Measurements from ENCODE around the gene CRHR1. TPM values are rescaled to one million over a fixed set of nuclear protein-coding genes. Genes with fewer than 3 reads are reported as not detected.

The CRHR1 gene
- total RNA-seq, 2 donors from 2014 or later: not detected

DNA sequence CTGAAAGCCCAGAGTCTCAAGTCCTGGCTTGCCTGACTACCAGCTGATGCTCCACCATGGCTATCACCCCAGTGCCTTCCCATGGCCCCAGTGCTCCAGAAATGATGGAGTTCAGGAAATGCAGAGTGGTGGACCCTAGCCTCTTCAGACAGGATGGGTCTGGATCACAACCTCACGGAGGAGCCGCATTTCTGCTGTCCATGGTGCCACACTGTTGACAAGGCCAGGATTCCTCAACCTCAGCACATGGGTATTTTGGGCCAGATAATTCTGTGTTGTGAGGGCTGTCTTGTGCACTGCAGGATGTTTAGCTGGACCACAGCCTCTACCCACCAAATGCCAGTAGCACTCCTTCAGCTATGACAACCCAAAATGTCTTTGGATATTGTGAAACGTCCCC lies 6.7 kb upstream of the CRHR1 start:
- no peak for DNase-seq (ENCODE audit: low spot score)
- peaks cover 0 to 11% of the 10 kb centered on the region in 2 donors for H3K4me1 ChIP-seq (ENCODE audit: control insufficient read depth in 1 of 2, low read depth in 2 of 2)
- no peaks in the 10 kb centered on the region for H3K9me3 ChIP-seq
- H3K27me3 ChIP-seq (replicated peaks; ENCODE audit: insufficient read depth): peaks cover 6% of the 10 kb centered on the region
- H3K27ac ChIP-seq: no peak overlapping the region
- ATAC-seq (ENCODE audit: insufficient number of reproducible peaks, low FRiP score, low read depth): no peak
- H3K36me3 ChIP-seq: no peaks in the 10 kb centered on the region
- no peak overlapping the region for H3K4me3 ChIP-seq
- TF ChIP-seq, protein P1, sequence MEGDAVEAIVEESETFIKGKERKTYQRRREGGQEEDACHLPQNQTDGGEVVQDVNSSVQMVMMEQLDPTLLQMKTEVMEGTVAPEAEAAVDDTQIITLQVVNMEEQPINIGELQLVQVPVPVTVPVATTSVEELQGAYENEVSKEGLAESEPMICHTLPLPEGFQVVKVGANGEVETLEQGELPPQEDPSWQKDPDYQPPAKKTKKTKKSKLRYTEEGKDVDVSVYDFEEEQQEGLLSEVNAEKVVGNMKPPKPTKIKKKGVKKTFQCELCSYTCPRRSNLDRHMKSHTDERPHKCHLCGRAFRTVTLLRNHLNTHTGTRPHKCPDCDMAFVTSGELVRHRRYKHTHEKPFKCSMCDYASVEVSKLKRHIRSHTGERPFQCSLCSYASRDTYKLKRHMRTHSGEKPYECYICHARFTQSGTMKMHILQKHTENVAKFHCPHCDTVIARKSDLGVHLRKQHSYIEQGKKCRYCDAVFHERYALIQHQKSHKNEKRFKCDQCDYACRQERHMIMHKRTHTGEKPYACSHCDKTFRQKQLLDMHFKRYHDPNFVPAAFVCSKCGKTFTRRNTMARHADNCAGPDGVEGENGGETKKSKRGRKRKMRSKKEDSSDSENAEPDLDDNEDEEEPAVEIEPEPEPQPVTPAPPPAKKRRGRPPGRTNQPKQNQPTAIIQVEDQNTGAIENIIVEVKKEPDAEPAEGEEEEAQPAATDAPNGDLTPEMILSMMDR (IDR thresholded peaks at IDR 0.05): no peak

DNA sequence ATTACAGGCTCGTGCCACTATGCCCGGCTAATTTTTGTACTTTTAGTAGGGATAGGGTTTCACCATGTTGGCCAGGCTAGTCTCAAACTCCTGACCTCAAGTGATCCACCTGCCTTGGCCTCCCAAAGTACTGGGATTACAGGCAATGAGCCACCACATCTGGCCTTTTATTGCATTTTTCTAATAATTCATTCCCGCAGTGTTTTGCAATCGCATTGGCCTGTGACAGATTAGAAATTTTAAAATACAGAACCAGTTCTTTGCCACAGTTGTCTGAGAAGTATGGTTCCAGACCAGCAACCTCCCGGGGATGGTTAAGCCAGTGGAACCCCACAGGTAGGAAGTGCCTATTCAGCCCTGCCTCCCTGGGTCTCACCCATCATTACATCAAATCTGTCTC lies 3.2 kb upstream of the CRHR1 start:
- Histone ChIP-seq H3K4me1 (ENCODE audit: control insufficient read depth in 1 of 2, low read depth in 2 of 2) (peaks cover 13 to 23% of the 10 kb centered on the region in 2 donors), H3K27ac (no peak overlapping the region), H3K9me3 (no peaks in the 10 kb centered on the region), H3K36me3 (no peaks in the 10 kb centered on the region), H3K27me3 (replicated peaks; ENCODE audit: insufficient read depth) (peaks cover 20% of the 10 kb centered on the region), H3K4me3 (no peak overlapping the region)
- no peak for DNase-seq (ENCODE audit: low spot score)
- ATAC-seq (ENCODE audit: insufficient number of reproducible peaks, low FRiP score, low read depth): no peak
- TF ChIP-seq, protein P1 (IDR thresholded peaks at IDR 0.05): no peak

DNA sequence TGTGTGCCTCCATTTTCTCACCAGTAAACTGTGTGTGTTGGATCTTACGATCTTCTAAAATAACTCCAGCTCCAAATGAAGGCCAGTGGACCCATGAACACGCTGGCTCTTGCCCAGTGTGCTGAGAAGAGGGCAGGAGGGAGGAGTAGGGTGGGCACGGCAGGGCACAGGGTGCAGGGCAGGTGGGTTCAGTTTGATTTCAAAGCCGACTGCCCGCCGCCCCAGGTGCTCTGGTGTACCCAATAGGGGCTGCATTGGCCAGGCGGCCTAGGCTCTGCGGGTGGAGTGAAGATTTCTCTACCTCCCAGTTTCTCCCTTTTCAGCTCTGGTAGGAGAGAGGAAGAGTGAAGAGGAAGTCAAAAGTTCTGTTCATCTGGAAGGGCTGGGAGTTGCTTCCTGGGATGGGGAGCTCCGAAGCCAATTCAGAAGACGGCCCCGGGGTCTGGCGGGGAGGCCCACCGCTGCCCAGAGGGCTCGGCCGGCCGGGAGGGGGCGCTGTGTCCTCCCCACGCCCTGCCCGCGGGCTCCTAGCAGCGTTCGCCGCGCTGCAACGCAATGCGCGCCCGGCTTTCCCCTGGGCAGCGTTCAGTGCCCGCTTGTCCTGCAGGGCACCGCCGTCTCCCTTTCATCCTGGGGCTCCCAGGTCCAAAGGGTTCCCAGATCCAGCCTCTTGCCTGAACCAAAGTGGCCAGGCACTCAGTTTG lies 1.1 kb upstream of the CRHR1 start:
- Histone ChIP-seq H3K36me3 (no peaks in the 10 kb centered on the region), H3K27me3 (replicated peaks; ENCODE audit: insufficient read depth) (peaks cover 17% of the 10 kb centered on the region)
- no peak for ATAC-seq (ENCODE audit: insufficient number of reproducible peaks, low FRiP score, low read depth)

DNA sequence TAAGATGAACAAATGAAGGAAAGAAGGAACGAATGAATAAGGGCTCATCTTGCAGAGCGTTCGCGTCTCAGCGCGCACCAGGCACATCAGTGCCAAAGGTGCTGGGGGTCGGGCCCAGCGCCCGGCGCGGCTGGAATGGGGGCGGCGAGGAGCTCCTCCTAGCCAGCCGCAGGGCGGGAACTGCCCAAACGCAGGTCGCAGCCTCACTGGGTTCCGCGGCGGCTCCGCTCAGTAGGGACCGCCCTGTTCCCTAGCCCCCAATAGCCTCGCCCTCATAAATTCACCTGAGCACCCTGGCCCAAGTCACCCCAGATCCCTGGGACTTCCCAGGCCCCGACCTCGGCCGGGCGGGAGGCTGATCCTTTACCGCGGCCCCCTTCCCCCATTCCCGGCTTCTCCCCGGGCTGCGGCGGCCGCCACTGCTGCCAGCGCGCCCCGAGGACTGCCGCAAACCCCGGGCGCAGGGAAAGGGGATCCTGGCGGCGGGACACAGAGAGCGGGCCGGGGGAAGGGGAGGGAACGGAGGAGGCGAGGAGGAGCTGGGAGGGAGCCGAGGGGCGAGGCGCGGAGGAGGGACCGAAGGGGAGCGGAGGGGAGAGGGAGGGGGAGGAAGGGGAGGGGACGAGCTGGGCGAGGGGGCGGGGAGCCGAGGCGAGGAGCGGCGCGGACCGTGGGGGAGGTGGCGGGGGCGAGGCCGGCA lies 377 bp upstream of the CRHR1 start:
- peaks cover 13 to 22% of the 10 kb centered on the region in 2 donors for H3K4me1 ChIP-seq (ENCODE audit: control insufficient read depth in 1 of 2, low read depth in 2 of 2)
- DNase-seq (ENCODE audit: low spot score) (no peak), ATAC-seq (ENCODE audit: insufficient number of reproducible peaks, low FRiP score, low read depth) (no peak)
- H3K36me3 ChIP-seq: no peaks in the 10 kb centered on the region
- H3K27ac ChIP-seq: no peak overlapping the region
- peaks cover 17% of the 10 kb centered on the region for H3K27me3 ChIP-seq (replicated peaks; ENCODE audit: insufficient read depth)
- TF ChIP-seq, protein P1 (IDR thresholded peaks at IDR 0.05): no peak
- peak overlapping the region; percentile 73 for H3K4me3 ChIP-seq
- H3K9me3 ChIP-seq: no peaks in the 10 kb centered on the region

More for the DNA sequence above, 1.1 kb upstream of the CRHR1 start:
- TF ChIP-seq, protein P1 (IDR thresholded peaks at IDR 0.05): peak; percentile 42
- DNase-seq (ENCODE audit: low spot score): no peak
- peaks cover 13 to 22% of the 10 kb centered on the region in 2 donors for H3K4me1 ChIP-seq (ENCODE audit: control insufficient read depth in 1 of 2, low read depth in 2 of 2)
- no peaks in the 10 kb centered on the region for H3K9me3 ChIP-seq
- peak overlapping the region; percentile 73 for H3K4me3 ChIP-seq
- H3K27ac ChIP-seq: no peak overlapping the region

DNA sequence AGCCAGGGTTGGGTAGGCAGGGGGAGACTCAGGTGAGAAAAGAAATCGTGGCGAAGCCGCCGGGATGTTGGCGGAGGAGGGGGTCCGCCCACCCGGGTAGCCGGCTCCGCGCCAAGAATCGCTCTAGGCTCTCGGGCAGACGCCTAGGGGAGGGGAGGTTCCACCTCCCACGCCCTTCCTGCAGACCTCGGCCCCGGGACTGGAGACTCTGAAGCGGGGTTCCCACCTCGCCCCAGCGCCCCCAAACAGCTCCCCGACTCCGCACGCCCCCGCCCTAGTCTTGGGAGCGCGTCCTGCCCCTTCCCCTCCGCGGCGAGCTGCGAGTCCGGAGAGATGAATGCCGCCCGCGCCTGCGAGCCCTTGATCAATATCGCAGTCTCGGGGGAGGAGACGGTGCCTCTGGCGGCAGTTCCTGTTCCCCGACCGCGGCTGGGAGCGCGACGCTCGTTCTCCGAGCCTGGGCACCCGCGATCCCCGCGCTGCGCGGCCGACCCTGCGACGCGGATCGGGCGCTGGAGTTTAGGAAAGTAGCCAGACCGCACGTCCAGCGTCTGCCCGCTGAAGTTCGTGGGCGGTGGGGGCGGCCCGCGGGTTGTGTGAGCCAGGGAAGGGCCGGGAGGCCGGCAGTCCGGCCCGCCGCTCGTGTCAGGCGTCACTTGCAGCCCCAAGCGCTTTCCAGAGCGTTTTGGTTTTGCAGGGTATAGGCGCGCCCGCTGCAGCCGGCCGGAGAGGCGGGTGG lies 790 bp downstream of the CRHR1 start:
- ATAC-seq (ENCODE audit: insufficient number of reproducible peaks, low FRiP score, low read depth) (no peak), DNase-seq (ENCODE audit: low spot score) (no peak)
- Histone ChIP-seq H3K4me3 (peak overlapping the region; percentile 73), H3K9me3 (no peaks in the 10 kb centered on the region), H3K4me1 (ENCODE audit: control insufficient read depth in 1 of 2, low read depth in 2 of 2) (peaks cover 13 to 22% of the 10 kb centered on the region in 2 donors), H3K27me3 (replicated peaks; ENCODE audit: insufficient read depth) (peaks cover 17% of the 10 kb centered on the region), H3K36me3 (no peaks in the 10 kb centered on the region), H3K27ac (no peak overlapping the region)
- TF ChIP-seq, protein P1 (IDR thresholded peaks at IDR 0.05): no peak
